Limb (tissue), 2 donors: ENCODE measurements around the gene KDM4C.
"Not testable (repeated sequence)": the region's sequence is repeated elsewhere in the genome, so short reads cannot be mapped to it uniquely, and the experiment has no call there.

ENCODE experiments used
- DNase-seq, 2 donors: peaks; one replicate each; pipeline ENCODE4 v3.0.0-alpha.2; 2016; ENCODE audit errors: extremely low spot score in 2 of 2

The KDM4C gene

GRCh38 chr9:6764011-6764410 lies 6.2 kb downstream of the KDM4C start:
- DNase-seq = no peak

DNA sequence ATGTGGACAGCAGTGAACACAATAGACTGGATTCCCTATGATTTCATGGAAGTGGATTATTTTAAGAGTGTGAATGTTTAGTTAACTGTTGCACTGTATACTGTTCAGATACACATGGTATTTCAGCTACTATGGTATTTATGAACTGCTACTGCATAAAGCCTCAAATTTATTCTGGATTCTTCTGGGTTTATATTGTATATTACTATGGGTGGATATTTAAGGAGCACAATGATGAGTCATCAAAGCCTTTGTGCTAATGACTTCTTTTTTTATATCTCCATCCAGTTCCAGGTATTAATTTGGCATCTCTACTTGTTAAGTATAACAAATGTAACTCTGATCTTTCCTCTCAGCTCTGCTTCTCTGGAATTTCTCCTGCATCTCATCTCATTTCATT lies 6.8 kb downstream of the KDM4C start:
- DNase-seq = no peak

DNA sequence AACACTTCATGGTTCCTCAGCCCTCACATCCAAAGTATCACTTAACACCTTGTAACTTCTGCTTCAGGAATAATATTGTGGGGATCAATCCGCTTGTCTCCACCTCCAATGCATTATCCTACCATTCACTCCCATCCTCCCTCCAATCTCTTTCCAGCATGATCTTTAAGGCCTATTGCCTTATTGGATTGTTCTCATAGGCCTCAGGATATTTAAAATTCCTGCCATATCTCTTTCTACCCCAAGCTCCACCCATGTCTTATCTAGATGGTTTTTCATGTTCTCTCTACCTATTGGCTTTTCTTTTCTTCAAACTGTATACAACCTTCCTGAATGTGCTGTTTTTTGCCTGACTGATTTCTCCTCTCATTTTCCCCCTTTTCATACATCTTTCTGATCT lies 7.2 kb downstream of the KDM4C start:
- DNase-seq = no peak

DNA sequence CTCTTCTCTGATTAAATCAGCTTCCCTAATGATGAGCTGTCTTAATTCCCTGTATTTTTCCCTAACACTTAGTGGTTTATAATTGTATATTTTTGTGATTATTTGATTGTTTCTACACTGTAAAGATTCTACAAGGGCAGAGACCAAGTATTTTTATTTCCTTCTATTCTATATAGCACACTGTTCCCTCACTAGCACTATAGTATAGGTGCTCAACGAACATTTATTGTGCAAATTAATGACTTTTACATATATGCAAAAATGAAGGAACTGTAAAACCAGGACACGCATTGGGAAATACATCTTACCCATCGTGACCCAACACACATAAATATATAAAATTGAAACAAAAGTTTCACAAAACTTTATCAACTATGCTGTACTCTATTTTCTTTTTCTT lies 7.6 kb downstream of the KDM4C start:
- no peak for DNase-seq

GRCh38 chr9:6766606-6767005 lies 8.8 kb downstream of the KDM4C start:
- DNase-seq = no peak

DNA sequence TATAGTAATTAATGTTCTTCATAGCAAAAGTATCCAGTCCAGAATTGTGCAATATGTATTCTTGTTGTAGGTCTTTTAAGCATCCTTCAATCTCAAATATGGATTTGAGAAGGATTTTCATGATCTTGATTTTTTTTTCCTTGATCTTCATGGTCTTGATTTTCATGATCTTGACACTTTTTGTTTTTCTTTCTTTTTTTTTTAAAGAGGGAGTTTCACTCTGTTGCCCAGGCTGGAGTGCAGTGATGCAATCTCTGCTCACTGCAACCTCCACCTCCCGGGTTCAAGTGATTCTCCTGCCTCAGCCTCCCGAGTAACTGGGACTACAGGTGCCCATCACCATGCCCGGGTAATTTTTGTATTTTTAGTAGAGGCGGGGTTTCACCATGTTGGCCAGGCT lies 10.8 kb downstream of the KDM4C start:
- not testable (repeated sequence) for DNase-seq

DNA sequence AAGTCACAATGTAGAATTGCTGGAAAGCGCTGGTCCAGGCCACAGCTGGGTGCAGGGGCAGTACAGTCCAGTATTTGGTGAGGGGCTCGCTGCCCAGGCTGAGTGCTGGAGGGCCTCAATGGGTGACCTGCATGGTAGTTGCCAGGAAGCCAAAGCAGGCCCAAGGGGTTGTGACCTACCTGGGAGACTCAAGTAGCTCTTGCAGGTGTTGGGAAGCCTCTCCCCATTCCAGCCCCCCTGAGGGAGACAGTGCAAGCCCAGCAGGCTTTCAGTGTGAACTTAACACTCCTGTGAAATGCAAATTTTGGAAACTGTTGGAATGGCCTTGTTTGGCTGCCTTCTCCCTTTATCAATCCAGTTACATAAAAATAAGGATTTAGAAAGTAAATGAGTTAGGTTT lies 13.9 kb downstream of the KDM4C start:
- no peak for DNase-seq

GRCh38 chr9:6777213-6777902 lies 19.6 kb downstream of the KDM4C start:
- no peak for DNase-seq

DNA sequence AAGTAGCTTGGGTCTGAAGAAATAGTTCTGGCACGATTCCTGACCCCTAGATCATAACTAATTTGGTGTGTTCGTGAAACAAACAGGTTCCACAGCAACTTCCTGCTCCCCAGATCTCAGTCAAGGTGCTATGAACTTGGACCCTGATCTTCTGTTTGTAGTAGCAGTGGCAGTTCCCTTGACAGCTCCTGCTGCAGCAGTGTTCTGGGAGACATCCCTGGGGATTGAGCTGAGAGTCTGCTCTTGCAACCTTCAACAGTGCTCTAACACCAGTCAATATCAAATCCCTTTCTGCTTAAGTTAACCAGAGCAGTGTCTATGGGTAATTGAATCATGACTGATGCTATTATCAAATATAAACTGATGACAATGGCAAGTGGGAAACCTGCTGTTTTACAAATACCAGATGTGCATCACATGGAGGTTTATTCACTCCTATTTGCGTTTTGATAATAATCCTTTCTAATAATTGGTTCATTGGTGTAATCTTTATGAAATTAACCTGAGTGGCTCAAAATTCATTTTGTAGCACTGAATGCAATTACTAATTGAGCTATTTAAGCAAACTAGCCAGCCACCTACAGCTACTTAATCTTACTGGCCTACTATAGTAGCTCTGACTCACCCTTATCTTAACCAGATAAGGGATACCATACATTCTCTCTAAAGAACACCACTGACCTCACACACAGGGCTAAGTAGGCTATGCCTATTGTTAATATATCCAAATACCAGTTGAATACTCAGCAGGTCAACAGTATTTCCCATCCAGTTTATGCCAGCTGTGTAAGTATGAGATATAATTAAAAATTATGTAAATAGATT lies 21.9 kb downstream of the KDM4C start:
- no peak for DNase-seq

DNA sequence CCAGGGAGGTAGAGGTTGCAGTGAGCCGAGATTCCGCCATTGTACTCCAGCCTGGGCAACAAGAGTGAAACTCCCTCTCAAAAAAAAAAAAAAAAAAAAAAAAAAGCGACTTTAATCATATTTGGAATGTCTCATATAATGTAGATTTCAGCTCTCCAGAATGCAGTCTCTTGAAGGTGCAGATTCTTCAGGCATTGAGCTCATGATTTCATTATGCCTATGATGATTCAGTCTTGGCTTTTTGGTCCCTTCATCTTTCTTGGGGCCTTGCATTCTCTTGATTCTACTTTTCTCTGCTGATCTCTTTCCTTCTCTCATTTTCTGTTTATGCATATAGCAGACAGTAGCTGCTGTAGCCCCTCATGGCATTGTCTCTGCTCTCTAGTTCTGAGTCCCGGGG lies 22.9 kb downstream of the KDM4C start:
- no peak for DNase-seq

GRCh38 chr9:6781476-6781875 lies 23.7 kb downstream of the KDM4C start:
- no peak for DNase-seq

- no peak for DNase-seq
These were observed 24.6 kb downstream of the KDM4C start for GRCh38 chr9:6782345-6782744.

DNA sequence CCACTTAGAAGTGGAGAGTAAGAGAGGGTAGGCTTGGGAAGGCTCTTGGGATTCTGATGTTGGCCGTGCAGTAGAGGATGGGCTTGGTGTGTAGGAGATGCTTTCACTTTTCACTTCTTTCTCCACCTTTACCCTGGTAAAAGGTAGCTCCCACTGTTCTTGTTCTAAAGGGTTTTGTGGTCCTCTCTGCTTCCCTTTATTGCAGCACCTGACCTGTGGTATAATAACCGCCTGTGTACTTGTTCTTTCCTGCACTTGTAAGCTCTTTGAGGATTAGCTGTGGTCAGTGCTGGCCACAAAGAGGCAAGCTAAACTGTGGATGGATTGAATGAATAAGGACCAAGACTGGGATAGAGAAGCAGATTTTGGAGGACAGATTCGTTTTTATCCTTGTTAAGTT lies 25.2 kb downstream of the KDM4C start:
- DNase-seq = no peak

DNA sequence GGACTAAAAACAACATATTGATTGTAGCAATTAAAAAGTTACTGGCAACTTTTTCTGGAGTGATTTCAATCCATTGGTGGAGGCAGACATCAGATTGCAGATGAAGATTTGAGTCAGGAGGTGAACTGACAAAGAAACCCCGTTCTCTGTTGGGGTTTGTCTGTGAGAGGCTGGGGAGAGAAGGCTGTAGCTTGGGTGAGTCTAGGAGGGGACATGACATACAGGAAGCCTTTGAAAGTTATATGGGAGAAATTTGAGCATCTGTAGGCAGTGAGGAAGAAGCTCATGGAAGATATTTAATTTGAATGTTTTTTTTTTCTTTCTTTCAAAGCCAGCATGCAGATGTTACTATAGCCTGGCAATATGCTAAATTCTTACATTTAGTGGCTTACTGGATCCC lies 26.0 kb downstream of the KDM4C start:
- no peak for DNase-seq

GRCh38 chr9:6785682-6786081 lies 27.9 kb downstream of the KDM4C start:
- DNase-seq = no peak

DNA sequence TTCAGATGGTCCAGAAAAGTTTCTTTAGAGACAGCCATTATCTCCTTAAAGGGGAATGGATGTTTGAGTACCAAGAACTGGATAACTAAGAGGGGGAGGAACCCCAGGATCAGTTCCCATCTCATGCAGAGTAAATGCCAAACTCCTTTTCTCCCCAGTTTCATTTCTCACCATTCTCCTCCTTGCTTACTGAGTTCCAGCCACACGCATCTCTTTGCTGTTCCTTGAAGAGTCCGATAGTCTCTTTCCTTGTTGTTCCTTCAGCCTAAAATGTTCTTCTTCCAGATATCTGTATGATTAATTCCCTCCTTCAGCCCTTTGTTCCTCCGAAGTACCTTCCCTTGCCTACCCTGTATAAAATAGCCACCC lies 30.0 kb downstream of the KDM4C start:
- DNase-seq = no peak

DNA sequence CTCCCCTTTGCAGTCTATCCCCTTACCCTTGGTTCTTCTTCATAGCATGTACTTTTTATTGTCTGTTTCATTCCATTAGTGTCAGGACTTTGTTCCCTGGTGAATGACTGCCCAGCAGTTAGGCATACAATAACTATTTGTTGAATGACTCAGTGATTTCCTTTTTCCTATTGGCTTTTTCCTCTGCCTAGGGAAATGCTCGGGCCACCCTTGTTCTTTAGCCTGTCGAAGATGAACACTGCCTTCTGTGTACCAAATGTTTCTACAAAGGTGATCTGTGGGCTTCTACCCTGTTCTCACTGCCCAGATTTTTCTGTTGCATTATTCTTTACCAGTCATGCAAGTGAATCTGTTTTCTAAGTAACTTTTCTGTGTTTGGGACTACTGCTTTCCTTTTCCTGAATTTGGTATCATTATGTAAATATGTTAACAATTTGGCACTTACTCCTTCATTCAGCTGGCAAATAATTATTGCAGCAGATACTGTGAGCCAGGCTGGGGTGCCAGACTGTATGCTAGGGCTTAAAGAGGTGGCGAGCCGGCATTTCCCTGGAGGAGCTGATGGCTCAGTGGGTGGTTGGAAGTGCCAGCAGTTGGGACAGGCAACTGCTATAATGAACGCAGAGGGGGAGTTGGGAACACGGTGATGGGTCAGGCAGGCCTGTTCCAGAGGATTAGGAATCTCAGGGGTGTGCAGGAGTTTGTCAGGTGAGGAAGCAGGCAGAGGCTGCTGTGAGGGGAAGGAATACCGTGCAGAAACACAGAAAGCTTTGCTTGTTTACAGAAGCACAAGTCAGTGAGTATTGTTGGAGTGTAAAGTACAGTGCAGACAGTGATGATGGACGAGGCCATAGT lies 30.6 kb downstream of the KDM4C start:
- DNase-seq = no peak

DNA sequence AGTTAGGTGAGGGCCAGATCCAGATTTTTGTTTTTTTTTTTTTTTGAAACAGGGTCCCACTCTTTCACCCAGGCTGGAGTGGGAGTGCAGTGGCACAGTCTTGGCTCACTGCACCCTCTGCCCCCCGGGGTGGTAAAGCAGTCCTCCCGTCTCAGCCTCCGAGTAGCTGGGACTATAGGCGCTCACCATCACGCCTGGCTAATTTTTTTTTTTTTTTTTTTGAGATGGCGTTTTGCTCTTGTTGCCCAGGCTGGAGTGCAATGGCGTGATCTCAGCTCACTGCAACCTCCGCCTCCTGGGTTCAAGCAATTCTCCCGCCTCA lies 31.2 kb downstream of the KDM4C start:
- DNase-seq = not testable (repeated sequence)

GRCh38 chr9:6790866-6791265 lies 33.1 kb downstream of the KDM4C start:
- no peak for DNase-seq

DNA sequence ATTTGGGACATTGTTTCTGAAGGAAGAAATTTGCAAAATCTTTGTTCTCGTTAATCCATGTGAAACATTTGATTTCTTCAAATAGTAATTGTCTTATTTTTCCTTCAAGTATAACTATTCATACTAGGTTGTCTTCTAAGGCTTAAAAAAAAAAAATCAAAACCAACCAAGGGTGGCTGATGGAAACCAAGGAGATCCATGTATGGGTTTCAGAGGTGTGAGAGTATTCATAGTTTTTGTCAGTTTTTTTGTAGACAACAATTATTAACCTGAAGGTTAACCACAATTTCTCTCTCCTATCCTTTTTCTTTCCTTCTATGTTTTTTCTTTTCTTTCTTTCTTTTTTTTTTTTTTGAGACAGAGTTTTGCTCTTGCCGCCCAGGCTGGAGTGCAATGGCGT lies 35.4 kb downstream of the KDM4C start:
- DNase-seq = no peak

GRCh38 chr9:6794936-6795335 lies 37.2 kb downstream of the KDM4C start:
- DNase-seq = no peak

DNA sequence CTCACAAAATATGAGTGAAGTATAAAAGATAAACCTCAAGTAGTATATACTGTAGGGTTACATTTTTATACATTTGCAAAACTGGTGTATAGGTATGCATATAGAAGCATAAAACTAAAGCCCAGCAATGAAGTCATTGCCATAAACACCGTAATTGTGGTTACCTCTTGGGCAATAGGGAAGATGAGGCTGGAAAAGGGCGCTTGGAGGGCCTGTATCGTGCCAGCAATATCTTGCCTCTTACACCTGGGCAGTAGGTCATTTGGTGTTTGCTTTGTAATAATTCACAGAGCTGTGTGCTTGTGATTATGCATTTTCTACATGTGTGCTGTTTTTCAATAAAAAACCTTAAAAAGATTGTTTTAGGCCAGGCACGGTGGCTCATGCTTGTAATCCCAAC lies 45.2 kb downstream of the KDM4C start:
- no peak for DNase-seq
